Gastrocnemius medialis (tissue), 4 donors: ENCODE measurements around the gene MYO1D.

Experiments
- POLR2A ChIP-seq, 2 donors: fragments of 450-650 bp; IDR thresholded peaks; one replicate each; pipeline ENCODE4 v1.6.1; 2017; ENCODE audit warnings: antibody characterized with exemption in 2 of 2, mild to moderate bottlenecking in 2 of 2, moderate library complexity in 2 of 2
- TF ChIP-seq, protein P1 (sequence below), 5 experiments: fragments of 450-650 bp in 3 of 5; fragments of 200-600 bp in 2 of 5; sonication (generic) in 2 of 5; IDR thresholded peaks in 4 of 5; conservative IDR thresholded peaks in 1 of 5; 1 replicate in 4 of 5; 2 replicates in 1 of 5; pipeline ENCODE4 v1.5.1; 2016 to 2019; ENCODE audit warnings: antibody characterized with exemption in 5 of 5, mild to moderate bottlenecking in 3 of 5, moderate library complexity in 3 of 5

DNA sequence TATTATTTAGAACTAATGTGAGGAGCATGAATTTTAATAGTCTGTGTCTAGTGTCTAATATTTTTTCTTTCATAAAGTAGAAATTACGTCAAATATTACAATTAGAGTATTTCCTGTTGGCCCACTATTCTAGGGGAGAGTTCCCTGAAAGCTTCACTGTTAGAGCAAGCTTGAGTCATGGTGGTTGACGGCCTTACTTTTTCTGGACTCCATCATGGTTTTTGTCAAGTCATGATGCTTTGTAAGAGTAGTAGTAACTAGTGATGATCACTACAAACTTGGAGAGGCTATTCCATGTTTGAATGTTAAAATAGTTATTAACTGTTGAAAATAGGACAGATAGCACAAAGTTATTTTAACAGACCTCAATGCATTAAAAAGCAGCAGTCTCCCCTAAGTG, 431.0 kb downstream of the MYO1D start:
- TF ChIP-seq, protein P1, sequence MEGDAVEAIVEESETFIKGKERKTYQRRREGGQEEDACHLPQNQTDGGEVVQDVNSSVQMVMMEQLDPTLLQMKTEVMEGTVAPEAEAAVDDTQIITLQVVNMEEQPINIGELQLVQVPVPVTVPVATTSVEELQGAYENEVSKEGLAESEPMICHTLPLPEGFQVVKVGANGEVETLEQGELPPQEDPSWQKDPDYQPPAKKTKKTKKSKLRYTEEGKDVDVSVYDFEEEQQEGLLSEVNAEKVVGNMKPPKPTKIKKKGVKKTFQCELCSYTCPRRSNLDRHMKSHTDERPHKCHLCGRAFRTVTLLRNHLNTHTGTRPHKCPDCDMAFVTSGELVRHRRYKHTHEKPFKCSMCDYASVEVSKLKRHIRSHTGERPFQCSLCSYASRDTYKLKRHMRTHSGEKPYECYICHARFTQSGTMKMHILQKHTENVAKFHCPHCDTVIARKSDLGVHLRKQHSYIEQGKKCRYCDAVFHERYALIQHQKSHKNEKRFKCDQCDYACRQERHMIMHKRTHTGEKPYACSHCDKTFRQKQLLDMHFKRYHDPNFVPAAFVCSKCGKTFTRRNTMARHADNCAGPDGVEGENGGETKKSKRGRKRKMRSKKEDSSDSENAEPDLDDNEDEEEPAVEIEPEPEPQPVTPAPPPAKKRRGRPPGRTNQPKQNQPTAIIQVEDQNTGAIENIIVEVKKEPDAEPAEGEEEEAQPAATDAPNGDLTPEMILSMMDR (IDR thresholded peaks at IDR 0.05 in 4 of 5, conservative IDR thresholded peaks at IDR 0.05 in 1 of 5) = no peak
- TF ChIP-seq POLR2A (IDR thresholded peaks at IDR 0.05) = no peak
